Liver (tissue), 9 donors: ENCODE measurements around the gene TNP2. TPM values are rescaled to one million over a fixed set of nuclear protein-coding genes. Genes with fewer than 3 reads are reported as not detected.

ENCODE experiments used
- DNase-seq: peaks from one replicate; pipeline ENCODE4 v3.0.0-alpha.2; 2017; ENCODE audit warnings: low spot score
- H3K27ac ChIP-seq, 2 donors: one replicate each; pipeline ENCODE4 v1.7.0; 2013; ENCODE audit warnings: inconsistent platforms in 2 of 2, low read length in 2 of 2, control low read depth in 1 of 2, low read depth in 1 of 2, mild to moderate bottlenecking in 1 of 2
- H3K27me3 ChIP-seq, 4 donors: one replicate each; pipeline versions ENCODE4 v1.6.1 to v1.7.0; 2013; ENCODE audit warnings: low read length in 3 of 4, inconsistent platforms in 1 of 4, mild to moderate bottlenecking in 1 of 4, moderate library complexity in 1 of 4; ENCODE audit not compliant: control insufficient read depth in 4 of 4, insufficient read depth in 4 of 4
- H3K36me3 ChIP-seq, 4 donors: one replicate each; pipeline versions ENCODE4 v1.6.1 to v1.7.0; 2013; ENCODE audit warnings: low read length in 3 of 4, mild to moderate bottlenecking in 3 of 4, low read depth in 1 of 4, moderate library complexity in 1 of 4; ENCODE audit not compliant: control insufficient read depth in 4 of 4, insufficient read depth in 3 of 4
- H3K4me1 ChIP-seq, 4 donors: one replicate each; pipeline versions ENCODE4 v1.6.1 to v1.7.0; 2013; ENCODE audit warnings: low read length in 3 of 4, mild to moderate bottlenecking in 3 of 4, moderate library complexity in 1 of 4; ENCODE audit not compliant: control insufficient read depth in 4 of 4, insufficient read depth in 4 of 4
- H3K4me3 ChIP-seq, 3 donors: one replicate each; pipeline versions ENCODE4 v1.6.1 to v1.7.0; 2013; ENCODE audit warnings: low read length in 3 of 3, control low read depth in 1 of 3, low read depth in 1 of 3, mild to moderate bottlenecking in 1 of 3
- H3K9ac ChIP-seq, 2 donors: one replicate each; pipeline ENCODE4 v1.7.0; 2013; ENCODE audit warnings: low read length in 2 of 2, mild to moderate bottlenecking in 2 of 2, moderate library complexity in 2 of 2, control low read depth in 1 of 2, low read depth in 1 of 2
- H3K9me3 ChIP-seq, 4 donors: one replicate each; pipeline versions ENCODE4 v1.6.1 to v1.7.0; 2013; ENCODE audit warnings: low read length in 3 of 4; ENCODE audit not compliant: control insufficient read depth in 4 of 4
- CTCF ChIP-seq: fragments of 150-350 bp; IDR thresholded peaks from 2 replicates; pipeline ENCODE4 v1.5.1; 2017; ENCODE audit warnings: improper control_type of control experiment, low read depth, low read length; ENCODE audit not compliant: missing input control
- FOXA1 ChIP-seq: IDR thresholded peaks from 2 replicates; pipeline ENCODE4 v1.6.1; 2016; ENCODE audit warnings: antibody characterized with exemption
- FOXA2 ChIP-seq: IDR thresholded peaks from 2 replicates; pipeline ENCODE4 v1.6.1; 2016; ENCODE audit warnings: antibody characterized with exemption
- GABPA ChIP-seq, 2 donors: IDR thresholded peaks in 1 of 2; conservative IDR thresholded peaks in 1 of 2; 2 replicates each; pipeline ENCODE4 v1.6.1; 2016; ENCODE audit warnings: antibody characterized with exemption in 2 of 2, mild to moderate bottlenecking in 1 of 2, moderate library complexity in 1 of 2
- HNF4G ChIP-seq: IDR thresholded peaks from 2 replicates; pipeline ENCODE4 v1.6.1; 2016; ENCODE audit warnings: antibody characterized with exemption
- JUND ChIP-seq, 2 donors: IDR thresholded peaks; 2 replicates each; pipeline ENCODE4 v1.6.1; 2016; ENCODE audit warnings: antibody characterized with exemption in 2 of 2
- NR2F2 ChIP-seq: IDR thresholded peaks from 2 replicates; pipeline ENCODE4 v1.6.1; 2016; ENCODE audit warnings: antibody characterized with exemption
- REST ChIP-seq: IDR thresholded peaks from 2 replicates; pipeline ENCODE4 v1.6.1; 2016; ENCODE audit warnings: antibody characterized with exemption, mild to moderate bottlenecking
- RXRA ChIP-seq, 2 donors: IDR thresholded peaks; 2 replicates each; pipeline ENCODE4 v1.6.1; 2017 to 2018; ENCODE audit warnings: antibody characterized with exemption in 2 of 2, mild to moderate bottlenecking in 1 of 2
- SP1 ChIP-seq: IDR thresholded peaks from 2 replicates; pipeline ENCODE4 v1.6.1; 2018; ENCODE audit warnings: antibody characterized with exemption, mild to moderate bottlenecking
- TAF1 ChIP-seq: conservative IDR thresholded peaks from 2 replicates; pipeline ENCODE4 v1.6.1; 2016; ENCODE audit warnings: antibody characterized with exemption, mild to moderate bottlenecking
- YY1 ChIP-seq: IDR thresholded peaks from 2 replicates; pipeline ENCODE4 v1.6.1; 2016; ENCODE audit warnings: antibody characterized with exemption, mild to moderate bottlenecking
- WGBS: extraction: QIAGEN DNeasy Blood & Tissue Kit; methylation state at CpG from one replicate; pipeline ENCODE4 v1.1.7; 2013; 5-methylcytosine and 5-hydroxymethylcytosine counted together
- polyA plus RNA-seq, 2 donors: library from polyadenylated mRNA; stranded (reverse) in 1 of 2; unstranded in 1 of 2; fragments of 200-250 nt in 1 of 2; fragments of >200 nt in 1 of 2; fragmentation: Nextera tagmentation in 1 of 2; extraction: Ambion mirVana in 1 of 2; gene quantifications; one replicate each; pipeline versions ENCODE4 v1.2.1 to v1.2.3, GENCODE V29; 2013 to 2015
- total RNA-seq, 2 donors: library from RNA; depleted of rRNA; stranded (reverse); fragments of >200 nt; gene quantifications; one replicate each; pipeline ENCODE4 v1.2.3, GENCODE V29; 2014
- TF ChIP-seq, protein P1 (sequence below): IDR thresholded peaks from 2 replicates; pipeline ENCODE4 v1.6.1; 2016; ENCODE audit warnings: antibody characterized with exemption
- TF ChIP-seq, protein P2 (sequence below): IDR thresholded peaks from 2 replicates; pipeline ENCODE4 v1.6.1; 2016; ENCODE audit warnings: antibody characterized with exemption
- donor health status: healthy.
- donor health status: healthy.
- donor health status: healthy.
- donor health status: healthy.
- donor health status: healthy.

Gene TNP2
- total and polyA plus RNA-seq, 4 donors: not detected

GRCh38 chr16:11300560-11300892 lies 31.4 kb upstream of the TNP2 start:
- H3K9me3 ChIP-seq: no peaks in the 10 kb centered on the region

GRCh38 chr16:11299865-11300559 lies 30.9 kb upstream of the TNP2 start:
- H3K27ac ChIP-seq: no peak overlapping the region
- no peak overlapping the region for H3K4me3 ChIP-seq
- no peaks in the 10 kb centered on the region for H3K36me3 ChIP-seq
- 88% methylated on average over 6 of the region's 6 CpGs for WGBS
- peaks cover 6 to 17% (median 11%) of the 10 kb centered on the region in 4 donors for H3K4me1 ChIP-seq
- no peaks in the 10 kb centered on the region for H3K9me3 ChIP-seq
- H3K27me3 ChIP-seq: no peaks in the 10 kb centered on the region
- DNase-seq: no peak
- H3K9ac ChIP-seq: no peak overlapping the region
- TF ChIP-seq NR2F2 (no peak), CTCF (no peak), TAF1 (no peak), YY1 (no peak), JUND (IDR thresholded peaks at IDR 0.05) (no peak), HNF4G (no peak)
- TF ChIP-seq, protein P1, sequence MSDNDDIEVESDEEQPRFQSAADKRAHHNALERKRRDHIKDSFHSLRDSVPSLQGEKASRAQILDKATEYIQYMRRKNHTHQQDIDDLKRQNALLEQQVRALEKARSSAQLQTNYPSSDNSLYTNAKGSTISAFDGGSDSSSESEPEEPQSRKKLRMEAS: no peak
- TF ChIP-seq, protein P2, sequence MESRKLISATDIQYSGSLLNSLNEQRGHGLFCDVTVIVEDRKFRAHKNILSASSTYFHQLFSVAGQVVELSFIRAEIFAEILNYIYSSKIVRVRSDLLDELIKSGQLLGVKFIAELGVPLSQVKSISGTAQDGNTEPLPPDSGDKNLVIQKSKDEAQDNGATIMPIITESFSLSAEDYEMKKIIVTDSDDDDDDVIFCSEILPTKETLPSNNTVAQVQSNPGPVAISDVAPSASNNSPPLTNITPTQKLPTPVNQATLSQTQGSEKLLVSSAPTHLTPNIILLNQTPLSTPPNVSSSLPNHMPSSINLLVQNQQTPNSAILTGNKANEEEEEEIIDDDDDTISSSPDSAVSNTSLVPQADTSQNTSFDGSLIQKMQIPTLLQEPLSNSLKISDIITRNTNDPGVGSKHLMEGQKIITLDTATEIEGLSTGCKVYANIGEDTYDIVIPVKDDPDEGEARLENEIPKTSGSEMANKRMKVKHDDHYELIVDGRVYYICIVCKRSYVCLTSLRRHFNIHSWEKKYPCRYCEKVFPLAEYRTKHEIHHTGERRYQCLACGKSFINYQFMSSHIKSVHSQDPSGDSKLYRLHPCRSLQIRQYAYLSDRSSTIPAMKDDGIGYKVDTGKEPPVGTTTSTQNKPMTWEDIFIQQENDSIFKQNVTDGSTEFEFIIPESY: no peak

More at GRCh38 chr16:11300560-11300892, 31.4 kb upstream of the TNP2 start:
- H3K4me3 ChIP-seq: no peak overlapping the region
- peaks cover 6 to 17% (median 11%) of the 10 kb centered on the region in 4 donors for H3K4me1 ChIP-seq
- no peaks in the 10 kb centered on the region for H3K36me3 ChIP-seq
- no peaks in the 10 kb centered on the region for H3K27me3 ChIP-seq
- TF ChIP-seq REST (no peak), NR2F2 (no peak), YY1 (no peak), SP1 (no peak), FOXA1 (no peak), TAF1 (no peak), HNF4G (no peak), FOXA2 (no peak), RXRA (IDR thresholded peaks at IDR 0.05) (no peak), GABPA (IDR thresholded peaks at IDR 0.05 in 1 of 2, conservative IDR thresholded peaks at IDR 0.05 in 1 of 2) (no peak)
- TF ChIP-seq, protein P2: no peak
- no peak overlapping the region for H3K9ac ChIP-seq
- H3K27ac ChIP-seq: no peak overlapping the region
- no peak for DNase-seq
- 94% methylated on average over 7 of the region's 7 CpGs for WGBS
